Fibroblast of lung (primary cell): Measurements from ENCODE around the gene ZBTB42. TPM values are rescaled to one million over a fixed set of nuclear protein-coding genes. Genes with fewer than 3 reads are reported as not detected.

Source experiments
- DNase-seq, 2 donors: peaks; one replicate each; pipeline versions ENCODE4 v3.0.0 to v3.0.0-alpha.2; 2010; ENCODE audit warnings: low read depth in 2 of 2
- H2AFZ ChIP-seq: 2 replicates; pipeline ENCODE4 v1.5.1; 2012; ENCODE audit warnings: low read length, control low read depth, inconsistent platforms
- H3K27ac ChIP-seq: 2 replicates; pipeline ENCODE4 v1.5.1; 2011; ENCODE audit warnings: low read length, control low read depth; ENCODE audit not compliant: insufficient read depth
- H3K27me3 ChIP-seq: 2 replicates; pipeline ENCODE4 v1.5.1; 2011; ENCODE audit warnings: mild to moderate bottlenecking, low read length; ENCODE audit not compliant: control insufficient read depth, insufficient read depth
- H3K36me3 ChIP-seq: 2 replicates; pipeline ENCODE4 v1.5.1; 2011; ENCODE audit warnings: low read length; ENCODE audit not compliant: control insufficient read depth, insufficient read depth
- H3K4me1 ChIP-seq: 2 replicates; pipeline ENCODE4 v1.5.1; 2011; ENCODE audit warnings: low read length; ENCODE audit not compliant: control insufficient read depth, insufficient read depth; ENCODE audit errors: extremely low read depth
- H3K4me2 ChIP-seq: 2 replicates; pipeline ENCODE4 v1.5.1; 2011; ENCODE audit warnings: low read length, control low read depth; ENCODE audit not compliant: insufficient read depth; ENCODE audit errors: extremely low read depth
- H3K4me3 ChIP-seq, 4 experiments: fragments of 200-600 bp in 1 of 4; sonication (generic) in 1 of 4; replicated peaks in 1 of 4; 2 replicates each; pipeline ENCODE4 v1.5.1; 2011 to 2016; ENCODE audit warnings: low read length in 4 of 4, low read depth in 3 of 4, mild to moderate bottlenecking in 3 of 4, control low read depth in 2 of 4, inconsistent platforms in 1 of 4, mixed read lengths in 1 of 4; ENCODE audit not compliant: insufficient read depth in 1 of 4; ENCODE audit errors: control extremely low read depth in 1 of 4
- H3K79me2 ChIP-seq: 2 replicates; pipeline ENCODE4 v1.5.1; 2012; ENCODE audit warnings: mild to moderate bottlenecking, low read length, inconsistent platforms; ENCODE audit not compliant: control insufficient read depth, insufficient read depth
- H3K9ac ChIP-seq: 2 replicates; pipeline ENCODE4 v1.5.1; 2011; ENCODE audit warnings: mild to moderate bottlenecking, low read length, control low read depth; ENCODE audit not compliant: insufficient read depth
- H3K9me3 ChIP-seq: 2 replicates; pipeline ENCODE4 v1.5.1; 2012; ENCODE audit warnings: low read depth, low read length; ENCODE audit not compliant: control insufficient read depth, insufficient read depth
- H4K20me1 ChIP-seq: 2 replicates; pipeline ENCODE4 v1.5.1; 2011; ENCODE audit warnings: low read length; ENCODE audit not compliant: control insufficient read depth, insufficient read depth; ENCODE audit errors: extremely low read depth
- EZH2 ChIP-seq: IDR thresholded peaks from 2 replicates; pipeline ENCODE4 v1.5.1; 2012; ENCODE audit warnings: low read length, control low read depth, mild to moderate bottlenecking; ENCODE audit errors: missing control alignments
- polyA plus RNA-seq, 2 donors: library from polyadenylated mRNA; depleted of rRNA in 1 of 2; stranded (reverse) in 1 of 2; unstranded in 1 of 2; fragments of >200 nt; gene quantifications; 2 replicates each; pipeline ENCODE4 v1.2.1, GENCODE V29; 2011 to 2012; ENCODE audit warnings: missing spikeins in 1 of 2
- total RNA-seq: library from RNA; depleted of rRNA; stranded (reverse); fragments of >200 nt; gene quantifications from 2 replicates; pipeline ENCODE4 v1.2.1, GENCODE V29; 2014
- TF ChIP-seq, protein P1 (sequence below), 2 donors: IDR thresholded peaks in 1 of 2; conservative IDR thresholded peaks in 1 of 2; 1 replicate in 1 of 2; 2 replicates in 1 of 2; pipeline ENCODE4 v1.5.1; 2011 to 2012; ENCODE audit warnings: low read length in 2 of 2, control low read depth in 1 of 2, inconsistent platforms in 1 of 2, low read depth in 1 of 2, mild to moderate bottlenecking in 1 of 2

ZBTB42 gene
- total and polyA plus RNA-seq, 2 donors (not counting 1 experiment from before 2014, with no cell fraction given): 1.1 to 2.3 TPM

DNA sequence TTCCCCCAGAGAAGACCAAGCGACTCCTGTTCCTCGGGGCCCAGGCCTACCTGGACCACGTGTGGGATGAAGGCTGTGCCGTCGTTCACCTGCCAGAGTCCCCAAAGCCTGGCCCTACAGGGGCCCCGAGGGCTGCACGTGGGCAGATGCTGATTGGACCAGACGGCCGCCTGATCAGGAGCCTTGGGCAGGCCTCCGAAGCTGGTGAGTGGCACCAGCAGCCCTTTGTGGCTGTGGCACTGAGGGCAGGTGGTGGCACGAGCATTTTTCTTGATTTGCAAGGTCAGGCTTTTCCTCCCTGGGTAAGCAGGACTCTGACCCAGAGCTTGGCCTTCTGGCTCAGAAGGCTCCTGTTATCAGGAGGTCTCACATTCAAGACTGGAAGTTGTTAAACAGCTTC is 45.3 kb upstream of the ZBTB42 start:
- no peak overlapping the region for H3K9ac ChIP-seq
- H3K9me3 ChIP-seq: no peaks in the 10 kb centered on the region
- H3K27me3 ChIP-seq: no peaks in the 10 kb centered on the region
- H3K79me2 ChIP-seq: peaks cover 43% of the 10 kb centered on the region
- H3K4me2 ChIP-seq: no peak overlapping the region
- H2AFZ ChIP-seq: no peak overlapping the region
- peaks cover 29% of the 10 kb centered on the region for H3K36me3 ChIP-seq
- H4K20me1 ChIP-seq: no peaks in the 10 kb centered on the region
- no peak overlapping the region for H3K4me3 ChIP-seq
- H3K27ac ChIP-seq: no peak overlapping the region
- DNase-seq: no peak
- peaks cover 8% of the 10 kb centered on the region for H3K4me1 ChIP-seq
- TF ChIP-seq EZH2: no peak
- TF ChIP-seq, protein P1, sequence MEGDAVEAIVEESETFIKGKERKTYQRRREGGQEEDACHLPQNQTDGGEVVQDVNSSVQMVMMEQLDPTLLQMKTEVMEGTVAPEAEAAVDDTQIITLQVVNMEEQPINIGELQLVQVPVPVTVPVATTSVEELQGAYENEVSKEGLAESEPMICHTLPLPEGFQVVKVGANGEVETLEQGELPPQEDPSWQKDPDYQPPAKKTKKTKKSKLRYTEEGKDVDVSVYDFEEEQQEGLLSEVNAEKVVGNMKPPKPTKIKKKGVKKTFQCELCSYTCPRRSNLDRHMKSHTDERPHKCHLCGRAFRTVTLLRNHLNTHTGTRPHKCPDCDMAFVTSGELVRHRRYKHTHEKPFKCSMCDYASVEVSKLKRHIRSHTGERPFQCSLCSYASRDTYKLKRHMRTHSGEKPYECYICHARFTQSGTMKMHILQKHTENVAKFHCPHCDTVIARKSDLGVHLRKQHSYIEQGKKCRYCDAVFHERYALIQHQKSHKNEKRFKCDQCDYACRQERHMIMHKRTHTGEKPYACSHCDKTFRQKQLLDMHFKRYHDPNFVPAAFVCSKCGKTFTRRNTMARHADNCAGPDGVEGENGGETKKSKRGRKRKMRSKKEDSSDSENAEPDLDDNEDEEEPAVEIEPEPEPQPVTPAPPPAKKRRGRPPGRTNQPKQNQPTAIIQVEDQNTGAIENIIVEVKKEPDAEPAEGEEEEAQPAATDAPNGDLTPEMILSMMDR (conservative IDR thresholded peaks at IDR 0.05 in 1 of 2, IDR thresholded peaks at IDR 0.05 in 1 of 2; ENCODE audit: low read depth in 1 of 2, low read length in 2 of 2): no peak

DNA sequence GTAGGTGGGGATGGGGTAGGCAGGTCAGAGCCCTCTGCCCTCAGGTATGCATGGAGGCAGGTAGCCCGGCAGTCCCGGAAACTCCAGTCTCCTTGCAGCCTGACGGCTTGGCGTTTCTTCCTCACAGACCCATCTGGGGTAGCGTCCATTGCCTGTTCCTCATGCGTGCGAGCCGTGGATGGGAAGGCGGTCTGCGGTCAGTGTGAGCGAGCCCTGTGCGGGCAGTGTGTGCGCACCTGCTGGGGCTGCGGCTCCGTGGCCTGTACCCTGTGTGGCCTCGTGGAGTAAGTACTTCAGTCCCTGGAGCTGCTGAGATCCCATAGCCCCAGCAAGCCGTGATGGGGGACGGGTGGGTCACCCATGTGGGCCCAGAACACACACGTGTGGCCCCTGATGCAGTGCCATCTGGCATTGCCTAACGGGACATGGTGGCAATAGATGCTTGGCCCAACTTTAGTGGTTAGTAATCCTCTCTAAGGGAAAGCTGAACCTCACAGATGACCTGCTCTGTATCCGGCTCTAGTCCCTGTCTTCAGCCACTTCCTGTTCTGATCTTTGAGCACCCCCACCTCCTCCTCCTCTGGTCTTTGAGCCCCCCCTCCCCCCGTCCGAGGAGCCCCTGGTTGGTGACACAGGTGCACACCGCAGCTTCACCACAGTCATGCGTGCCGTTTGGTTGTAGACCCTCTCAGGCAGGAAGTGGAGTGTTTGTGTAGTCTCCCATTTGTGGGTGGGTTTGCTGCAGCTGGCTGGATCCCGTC is 44.2 kb upstream of the ZBTB42 start:
- Histone ChIP-seq H3K27ac (no peak overlapping the region), H3K36me3 (peaks cover 29% of the 10 kb centered on the region), H3K4me1 (peaks cover 8% of the 10 kb centered on the region), H3K9ac (no peak overlapping the region), H3K27me3 (no peaks in the 10 kb centered on the region), H3K4me2 (no peak overlapping the region), H3K4me3 (no peak overlapping the region), H2AFZ (no peak overlapping the region), H4K20me1 (no peaks in the 10 kb centered on the region), H3K9me3 (no peaks in the 10 kb centered on the region), H3K79me2 (peaks cover 43% of the 10 kb centered on the region)
- TF ChIP-seq, protein P1 (conservative IDR thresholded peaks at IDR 0.05 in 1 of 2, IDR thresholded peaks at IDR 0.05 in 1 of 2; ENCODE audit: low read depth in 1 of 2, low read length in 2 of 2): no peak
- no peak for TF ChIP-seq EZH2
- no peak for DNase-seq

DNA sequence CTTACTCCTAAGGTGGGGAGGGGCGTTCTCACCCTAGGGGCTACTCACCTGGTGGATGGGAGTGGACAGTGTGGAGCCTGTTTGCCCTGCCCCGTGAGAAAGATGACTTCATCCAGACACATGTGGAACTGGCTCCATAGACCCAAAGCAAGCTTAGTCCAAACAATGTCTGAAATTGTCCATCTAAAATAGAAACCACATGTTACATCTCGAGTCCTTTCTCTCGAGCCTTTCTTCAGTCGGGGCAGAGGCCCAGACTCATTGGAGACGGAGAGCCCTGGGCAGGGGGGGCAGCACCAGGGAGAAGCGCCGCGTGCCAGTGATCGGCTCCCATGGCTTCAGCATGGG is 43.7 kb upstream of the ZBTB42 start:
- TF ChIP-seq, protein P1 (conservative IDR thresholded peaks at IDR 0.05 in 1 of 2, IDR thresholded peaks at IDR 0.05 in 1 of 2; ENCODE audit: low read depth in 1 of 2, low read length in 2 of 2): no peak
- Histone ChIP-seq H3K4me3 (no peak overlapping the region), H4K20me1 (no peaks in the 10 kb centered on the region), H2AFZ (no peak overlapping the region), H3K9me3 (no peaks in the 10 kb centered on the region), H3K27me3 (no peaks in the 10 kb centered on the region), H3K4me1 (peaks cover 8% of the 10 kb centered on the region), H3K79me2 (peaks cover 43% of the 10 kb centered on the region), H3K4me2 (no peak overlapping the region), H3K36me3 (peaks cover 29% of the 10 kb centered on the region), H3K9ac (no peak overlapping the region), H3K27ac (no peak overlapping the region)
- DNase-seq: no peak
